HEK293 (cell line): ENCODE results near the gene CACNA2D4.

Experiments used
- ZNF518A ChIP-seq: fragments of 450-650 bp; formaldehyde crosslinking; conservative IDR thresholded peaks from 2 replicates; pipeline ENCODE4 v1.5.1; 2016; ENCODE audit warnings: low read depth, missing biosample characterization, missing genetic modification characterization
- ZNF76 ChIP-seq: fragments of 450-650 bp; formaldehyde crosslinking; IDR thresholded peaks from 2 replicates; pipeline ENCODE4; 2016; ENCODE audit warnings: low read depth, missing biosample characterization, missing genetic modification characterization, borderline replicate concordance
- ZNF791 ChIP-seq: fragments of 450-650 bp; formaldehyde crosslinking; IDR thresholded peaks from 2 replicates; pipeline ENCODE4 v1.5.1; 2016; ENCODE audit warnings: missing biosample characterization, missing genetic modification characterization
- TF ChIP-seq, protein P1 (sequence below): fragments of 450-650 bp; formaldehyde crosslinking; IDR thresholded peaks from 2 replicates; pipeline ENCODE4 v1.5.1; 2016; ENCODE audit warnings: missing biosample characterization, missing genetic modification characterization

DNA sequence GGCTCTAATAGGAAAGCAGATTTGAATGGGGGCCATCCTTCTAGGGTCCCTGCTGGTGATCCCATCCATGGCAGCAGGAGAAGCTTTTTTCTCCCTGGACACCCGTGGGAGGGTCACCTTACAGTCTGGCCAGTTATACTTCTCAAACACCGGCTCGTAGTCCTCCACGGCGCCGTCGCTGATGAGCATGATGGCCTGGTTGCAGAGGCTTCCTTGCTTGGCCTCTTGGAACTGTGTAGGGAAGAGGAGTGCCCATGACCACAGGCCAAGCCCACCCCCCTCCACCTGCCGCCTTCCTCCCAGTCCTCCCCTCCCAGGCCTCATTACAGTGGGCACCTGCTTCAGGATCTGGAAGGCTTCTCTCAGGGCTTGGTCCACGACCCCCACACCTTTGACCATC is 33.8 kb downstream of the CACNA2D4 start:
- TF ChIP-seq, protein P1, sequence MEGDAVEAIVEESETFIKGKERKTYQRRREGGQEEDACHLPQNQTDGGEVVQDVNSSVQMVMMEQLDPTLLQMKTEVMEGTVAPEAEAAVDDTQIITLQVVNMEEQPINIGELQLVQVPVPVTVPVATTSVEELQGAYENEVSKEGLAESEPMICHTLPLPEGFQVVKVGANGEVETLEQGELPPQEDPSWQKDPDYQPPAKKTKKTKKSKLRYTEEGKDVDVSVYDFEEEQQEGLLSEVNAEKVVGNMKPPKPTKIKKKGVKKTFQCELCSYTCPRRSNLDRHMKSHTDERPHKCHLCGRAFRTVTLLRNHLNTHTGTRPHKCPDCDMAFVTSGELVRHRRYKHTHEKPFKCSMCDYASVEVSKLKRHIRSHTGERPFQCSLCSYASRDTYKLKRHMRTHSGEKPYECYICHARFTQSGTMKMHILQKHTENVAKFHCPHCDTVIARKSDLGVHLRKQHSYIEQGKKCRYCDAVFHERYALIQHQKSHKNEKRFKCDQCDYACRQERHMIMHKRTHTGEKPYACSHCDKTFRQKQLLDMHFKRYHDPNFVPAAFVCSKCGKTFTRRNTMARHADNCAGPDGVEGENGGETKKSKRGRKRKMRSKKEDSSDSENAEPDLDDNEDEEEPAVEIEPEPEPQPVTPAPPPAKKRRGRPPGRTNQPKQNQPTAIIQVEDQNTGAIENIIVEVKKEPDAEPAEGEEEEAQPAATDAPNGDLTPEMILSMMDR (tag by site-specific recombination): no peak
- TF ChIP-seq ZNF791 (tag by site-specific recombination): no peak
- no peak for TF ChIP-seq ZNF518A (tag by site-specific recombination)
- no peak for TF ChIP-seq ZNF76 (tag by site-specific recombination)
